Activated CD4-positive, alpha-beta T cell treated with anti-CD3 and anti-CD28 coated beads, Interleukin-2, amount 10 ng/mL, durations not matched to agents 7 days and 5 days (primary cell): ENCODE results near the gene SLC22A5. TPM values are rescaled to one million over a fixed set of nuclear protein-coding genes. Genes with fewer than 3 reads are reported as not detected.

Source experiments
- CTCF ChIA-PET: fragments of 350-600 bp; sonication (Branson Sonifier 250); formaldehyde crosslinking; loops from one replicate; lab custom pipeline; 2021; ENCODE audit warnings: antibody characterized with exemption; lab: Charles Lee
- POLR2A ChIA-PET: fragments of 350-600 bp; sonication (Branson Sonifier 250); formaldehyde crosslinking; loops from one replicate; lab custom pipeline; 2021; ENCODE audit warnings: antibody characterized with exemption; lab: Charles Lee
- DNase-seq: peaks from one replicate; pipeline ENCODE4 v3.0.0-alpha.2; 2020
- H3K27ac Mint-ChIP-seq: one replicate; pipeline ENCODE4 v1.8.0; 2021; ENCODE audit warnings: mild to moderate bottlenecking, moderate library complexity, mixed read lengths
- H3K27me3 Mint-ChIP-seq: one replicate; pipeline ENCODE4 v1.8.0; 2021; ENCODE audit warnings: mixed read lengths
- H3K36me3 Mint-ChIP-seq: one replicate; pipeline ENCODE4 v1.8.0; 2021; ENCODE audit warnings: low read depth, mixed read lengths
- H3K4me1 Mint-ChIP-seq: one replicate; pipeline ENCODE4 v1.8.0; 2021; ENCODE audit warnings: mixed read lengths
- H3K4me3 Mint-ChIP-seq: one replicate; pipeline ENCODE4 v1.8.0; 2021; ENCODE audit warnings: mild to moderate bottlenecking, moderate library complexity, mixed read lengths
- H3K9me3 Mint-ChIP-seq: one replicate; pipeline ENCODE4 v1.8.0; 2021; ENCODE audit warnings: mixed read lengths
- total RNA-seq, 2 experiments: library from RNA; stranded (reverse); gene quantifications; one replicate each; pipeline ENCODE4 v1.2.3, GENCODE V29; 2021

The SLC22A5 gene
- total RNA-seq, 2 experiments from 2014 or later = 3.2 to 3.6 TPM

- DNase-seq = no peak
- ChIA-PET POLR2A (no interaction called here), CTCF (interaction anchor here (1.2 to 2.1 kb wide), 6 partner anchors 8 to 83 kb away, joined by 3 to 11 read pairs (median 4); partner anchors contain the start of gene IRF1)
- no peaks in the 10 kb centered on the region for H3K27me3 Mint-ChIP-seq
- no peak overlapping the region for H3K4me3 Mint-ChIP-seq
- no peaks in the 10 kb centered on the region for H3K9me3 Mint-ChIP-seq
- H3K4me1 Mint-ChIP-seq = peaks cover 90% of the 10 kb centered on the region
- H3K36me3 Mint-ChIP-seq = peaks cover 75% of the 10 kb centered on the region
- H3K27ac Mint-ChIP-seq = peak overlapping the region; percentile 54
These were observed 48.5 kb downstream of the SLC22A5 start for GRCh38 chr5:132417889-132418485.

DNA sequence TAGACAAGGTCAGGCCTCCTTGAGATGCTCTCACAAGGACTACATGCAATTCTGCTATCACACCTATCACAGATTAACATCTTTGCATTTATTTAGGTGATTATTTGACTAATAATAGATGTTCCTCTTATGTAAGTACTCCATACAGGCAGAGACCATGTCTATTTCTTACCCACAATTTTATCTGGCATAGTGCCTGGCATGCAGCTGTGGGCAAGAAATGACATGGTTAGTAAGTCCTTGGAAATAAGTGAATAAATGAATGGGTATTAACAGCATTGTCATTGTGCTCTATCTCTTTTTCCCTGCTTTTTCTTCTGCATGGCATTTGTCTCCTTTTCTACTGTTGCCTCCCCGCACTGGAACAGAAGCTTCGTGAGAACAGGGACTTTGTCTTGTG is 49.4 kb downstream of the SLC22A5 start:
- Mint-ChIP-seq H3K4me1 (peaks cover 89% of the 10 kb centered on the region), H3K27me3 (no peaks in the 10 kb centered on the region), H3K36me3 (peaks cover 74% of the 10 kb centered on the region), H3K9me3 (no peaks in the 10 kb centered on the region), H3K4me3 (no peak overlapping the region), H3K27ac (peak overlapping the region; percentile 87)
- CTCF ChIA-PET = interaction anchor here (1.6 to 2.1 kb wide), 2 partner anchors 38 to 41 kb away, joined by 4 to 7 read pairs; no protein-coding TSS in a partner anchor
- no peak for DNase-seq
- POLR2A ChIA-PET = no interaction called here

GRCh38 chr5:132419502-132420468 is 50.3 kb downstream of the SLC22A5 start:
- Mint-ChIP-seq H3K27ac (peak overlapping the region; percentile 87), H3K9me3 (no peaks in the 10 kb centered on the region), H3K27me3 (no peaks in the 10 kb centered on the region), H3K4me1 (peaks cover 90% of the 10 kb centered on the region), H3K36me3 (peaks cover 73% of the 10 kb centered on the region), H3K4me3 (peak overlapping the region; percentile 58)
- ChIA-PET CTCF (interaction anchor here (0.8 to 1.6 kb wide), 16 partner anchors 9 to 82 kb away, joined by 3 to 10 read pairs (median 4); no protein-coding TSS in a partner anchor), POLR2A (interaction anchor here (1.0 to 1.1 kb wide), 2 partner anchors 68 to 71 kb away, joined by 4 read pairs; partner anchors contain the start of gene IRF1)
- peak; percentile 60 for DNase-seq

DNA sequence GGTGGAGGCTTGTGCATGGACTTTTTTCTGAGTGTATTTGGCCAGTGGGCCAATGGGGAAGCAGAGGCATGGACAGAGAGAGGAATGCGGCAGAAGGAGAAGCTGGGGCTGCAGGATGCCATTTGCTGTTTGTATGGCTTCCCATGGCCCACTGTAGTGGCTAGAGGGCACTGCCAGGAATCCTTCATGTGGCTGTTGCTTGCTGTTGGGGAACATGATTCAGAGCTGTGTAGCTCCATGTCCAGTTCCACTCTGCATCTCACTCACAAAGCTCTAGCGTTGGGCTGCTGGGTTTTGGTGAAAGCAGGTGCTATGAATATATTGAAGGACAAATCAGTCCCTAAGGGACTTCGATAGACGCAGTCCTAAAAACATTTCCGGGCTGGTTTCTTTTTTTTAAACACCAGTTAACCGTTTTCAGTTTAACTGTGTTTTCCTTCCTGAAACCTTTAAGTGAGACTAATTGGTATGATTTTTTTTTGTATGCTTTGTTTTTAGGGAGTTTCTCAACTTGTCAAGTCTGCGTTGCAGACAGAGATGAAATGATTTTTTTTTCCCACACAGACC is 51.3 kb downstream of the SLC22A5 start:
- Mint-ChIP-seq H3K9me3 (no peaks in the 10 kb centered on the region), H3K4me1 (peaks cover 92% of the 10 kb centered on the region), H3K36me3 (peaks cover 77% of the 10 kb centered on the region), H3K27me3 (no peaks in the 10 kb centered on the region), H3K27ac (peak overlapping the region; percentile 87), H3K4me3 (peak overlapping the region; percentile 58)
- ChIA-PET CTCF (interaction anchor here (0.7 to 1.6 kb wide), 17 partner anchors 10 to 192 kb away, joined by 3 to 10 read pairs (median 4); no protein-coding TSS in a partner anchor), POLR2A (interaction anchor here (1.0 to 1.1 kb wide), 2 partner anchors 67 to 70 kb away, joined by 4 read pairs; partner anchors contain the start of gene IRF1)
- DNase-seq = no peak

GRCh38 chr5:132421462-132421861 is 52.0 kb downstream of the SLC22A5 start:
- H3K27me3 Mint-ChIP-seq = no peaks in the 10 kb centered on the region
- H3K4me3 Mint-ChIP-seq = peak overlapping the region; percentile 58
- ChIA-PET CTCF (interaction anchor here (1.1 to 1.4 kb wide), 5 partner anchors 11 to 59 kb away, joined by 3 to 10 read pairs (median 4); no protein-coding TSS in a partner anchor), POLR2A (no interaction called here)
- H3K36me3 Mint-ChIP-seq = peaks cover 82% of the 10 kb centered on the region
- peaks cover 94% of the 10 kb centered on the region for H3K4me1 Mint-ChIP-seq
- no peak for DNase-seq
- peak overlapping the region; percentile 87 for H3K27ac Mint-ChIP-seq
- H3K9me3 Mint-ChIP-seq = no peaks in the 10 kb centered on the region

DNA sequence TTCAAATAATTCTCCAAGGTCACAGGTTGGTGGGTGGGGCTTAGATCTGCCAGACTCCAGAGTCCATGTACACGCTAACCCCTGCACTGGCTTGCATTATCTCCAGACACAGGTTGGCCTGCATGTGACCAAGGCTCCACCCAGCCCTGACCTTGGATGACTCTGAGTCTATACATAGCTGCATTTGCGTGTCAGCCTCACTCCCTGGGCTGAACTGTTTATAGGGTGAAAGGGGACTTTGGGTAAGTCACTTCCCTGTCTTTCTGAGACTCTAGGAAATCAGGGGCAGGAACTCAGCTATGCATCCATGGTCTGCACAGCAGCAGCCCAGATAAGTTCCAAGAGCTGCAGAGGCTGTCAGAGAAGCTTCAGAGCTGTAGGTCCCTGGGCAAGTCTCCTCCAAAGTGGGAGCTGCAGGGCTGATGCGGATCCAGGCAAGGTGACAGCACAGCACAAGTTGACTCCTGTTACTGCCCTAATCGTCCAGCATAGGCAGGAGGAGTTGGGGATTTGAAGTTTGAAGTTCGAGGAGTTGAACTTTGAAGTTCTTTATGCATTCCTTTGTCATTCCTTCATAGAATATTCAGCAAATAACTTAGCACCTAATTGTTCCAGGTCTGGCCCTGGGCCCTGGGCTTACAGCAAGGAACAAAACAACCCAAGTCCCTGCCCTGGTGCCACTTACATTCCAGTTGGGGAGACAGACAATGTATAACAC is 53.4 kb downstream of the SLC22A5 start:
- H3K27me3 Mint-ChIP-seq = no peaks in the 10 kb centered on the region
- H3K27ac Mint-ChIP-seq = peak overlapping the region; percentile 77
- peaks cover 98% of the 10 kb centered on the region for H3K4me1 Mint-ChIP-seq
- H3K36me3 Mint-ChIP-seq = peaks cover 81% of the 10 kb centered on the region
- no peaks in the 10 kb centered on the region for H3K9me3 Mint-ChIP-seq
- ChIA-PET CTCF (interaction anchor here (1.0 to 7.8 kb wide), 8 partner anchors 10 to 78 kb away, joined by 3 to 62 read pairs (median 6); no protein-coding TSS in a partner anchor), POLR2A (no interaction called here)
- no peak overlapping the region for H3K4me3 Mint-ChIP-seq
- no peak for DNase-seq

DNA sequence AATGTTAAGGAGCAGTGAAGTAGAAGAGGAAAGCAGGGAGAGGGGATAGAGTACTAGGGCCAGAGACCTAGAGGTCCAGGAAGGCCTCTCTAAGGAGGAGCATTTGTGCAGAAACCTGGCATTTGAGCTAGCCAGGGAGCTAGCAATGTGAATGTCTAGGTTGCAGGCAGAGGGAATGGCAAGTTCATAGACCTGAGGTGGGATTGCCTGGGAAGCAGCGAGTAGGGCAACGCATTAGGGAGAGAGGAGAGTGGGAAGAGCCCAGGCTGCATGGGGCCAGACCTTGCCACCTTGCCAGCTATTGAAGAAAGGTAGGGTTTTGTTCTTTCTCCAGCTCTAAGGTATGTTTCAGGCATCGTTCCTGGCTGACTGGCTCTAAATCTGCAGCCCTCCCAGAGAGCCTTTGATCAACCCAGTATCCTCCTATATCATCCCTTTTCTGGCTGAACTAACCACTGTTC is 54.0 kb downstream of the SLC22A5 start:
- CTCF ChIA-PET = interaction anchor here (0.8 to 7.8 kb wide), 9 partner anchors 10 to 78 kb away, joined by 3 to 62 read pairs (median 6); no protein-coding TSS in a partner anchor
- POLR2A ChIA-PET = no interaction called here
- Mint-ChIP-seq H3K9me3 (no peaks in the 10 kb centered on the region), H3K27ac (peak overlapping the region; percentile 55), H3K36me3 (peaks cover 79% of the 10 kb centered on the region), H3K27me3 (no peaks in the 10 kb centered on the region), H3K4me3 (no peak overlapping the region), H3K4me1 (peaks cover 98% of the 10 kb centered on the region)
- DNase-seq = no peak

GRCh38 chr5:132424167-132424880 is 54.8 kb downstream of the SLC22A5 start:
- Mint-ChIP-seq H3K36me3 (peaks cover 80% of the 10 kb centered on the region), H3K27ac (peak overlapping the region; percentile 98)
- CTCF ChIA-PET = interaction anchor here (0.8 to 7.8 kb wide), 11 partner anchors 9 to 77 kb away, joined by 3 to 62 read pairs (median 4); partner anchors contain the start of gene IRF1

GRCh38 chr5:132425009-132425937 is 55.8 kb downstream of the SLC22A5 start:
- ChIA-PET CTCF (interaction anchor here (0.9 to 7.8 kb wide), 17 partner anchors 8 to 76 kb away, joined by 3 to 62 read pairs (median 8); partner anchors contain the start of gene IRF1), POLR2A (interaction anchor here (0.7 to 3.0 kb wide), 7 partner anchors 32 to 72 kb away, joined by 3 to 21 read pairs (median 5); partner anchors contain the start of gene IRF1)
- Mint-ChIP-seq H3K27ac (peak overlapping the region; percentile 98), H3K4me3 (peak overlapping the region; percentile 66), H3K36me3 (peaks cover 80% of the 10 kb centered on the region), H3K9me3 (no peaks in the 10 kb centered on the region), H3K27me3 (no peaks in the 10 kb centered on the region), H3K4me1 (peaks cover 98% of the 10 kb centered on the region)
- DNase-seq = peak; percentile 78

More at GRCh38 chr5:132424167-132424880, 54.8 kb downstream of the SLC22A5 start:
- Mint-ChIP-seq H3K4me3 (peak overlapping the region; percentile 28), H3K27me3 (no peaks in the 10 kb centered on the region), H3K4me1 (peaks cover 98% of the 10 kb centered on the region), H3K9me3 (no peaks in the 10 kb centered on the region)
- DNase-seq = no peak
- POLR2A ChIA-PET = interaction anchor here (0.7 kb wide), 1 partner anchor 40 kb away, joined by 5 read pairs; no protein-coding TSS in a partner anchor

DNA sequence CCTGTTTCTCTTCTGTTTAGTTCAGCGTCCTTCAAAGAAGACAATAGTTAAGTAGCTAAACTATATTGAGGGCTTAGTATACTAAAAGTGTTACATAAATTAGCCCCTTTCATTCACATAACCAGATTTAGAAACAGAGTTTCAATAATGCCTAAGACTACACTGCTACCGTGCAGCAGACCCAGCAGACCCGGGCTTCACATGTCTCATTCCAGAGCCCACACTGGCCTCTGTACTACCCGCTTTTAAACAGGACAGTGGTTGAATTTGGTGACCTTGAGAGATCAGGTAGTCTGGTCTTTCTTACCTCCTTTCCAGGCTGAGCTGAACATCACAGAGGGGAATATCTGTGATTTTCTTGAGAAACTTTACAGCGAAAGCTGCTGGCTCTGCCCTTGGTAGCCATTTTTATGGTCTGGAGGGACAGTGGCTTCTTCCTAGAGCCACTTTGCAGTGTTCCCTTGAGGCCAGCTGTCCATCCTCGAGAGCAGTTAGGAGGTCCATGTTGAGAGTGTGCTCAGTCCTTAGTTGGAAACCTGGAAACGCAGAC is 56.5 kb downstream of the SLC22A5 start:
- H3K4me3 Mint-ChIP-seq = peak overlapping the region; percentile 66

More for the DNA sequence above, 56.5 kb downstream of the SLC22A5 start:
- ChIA-PET POLR2A (interaction anchor here (0.6 to 3.0 kb wide), 10 partner anchors 15 to 71 kb away, joined by 3 to 21 read pairs (median 4); partner anchors contain the start of gene IRF1), CTCF (interaction anchor here (0.5 to 7.8 kb wide), 24 partner anchors 9 to 216 kb away, joined by 3 to 62 read pairs (median 7); partner anchors contain the start of gene IRF1)
- peak overlapping the region; percentile 98 for H3K27ac Mint-ChIP-seq
- peaks cover 98% of the 10 kb centered on the region for H3K4me1 Mint-ChIP-seq
- no peaks in the 10 kb centered on the region for H3K27me3 Mint-ChIP-seq
- no peaks in the 10 kb centered on the region for H3K9me3 Mint-ChIP-seq
- H3K36me3 Mint-ChIP-seq = peaks cover 79% of the 10 kb centered on the region
- no peak for DNase-seq
